Measurements from ENCODE around the gene BLACAT1. TPM values are rescaled to one million over a fixed set of nuclear protein-coding genes. Genes with fewer than 3 reads are reported as not detected.

BLACAT1 gene
- polyA plus RNA-seq, 1 of the 3 experiments (the other 2 are of a cell fraction), result not detected

DNA sequence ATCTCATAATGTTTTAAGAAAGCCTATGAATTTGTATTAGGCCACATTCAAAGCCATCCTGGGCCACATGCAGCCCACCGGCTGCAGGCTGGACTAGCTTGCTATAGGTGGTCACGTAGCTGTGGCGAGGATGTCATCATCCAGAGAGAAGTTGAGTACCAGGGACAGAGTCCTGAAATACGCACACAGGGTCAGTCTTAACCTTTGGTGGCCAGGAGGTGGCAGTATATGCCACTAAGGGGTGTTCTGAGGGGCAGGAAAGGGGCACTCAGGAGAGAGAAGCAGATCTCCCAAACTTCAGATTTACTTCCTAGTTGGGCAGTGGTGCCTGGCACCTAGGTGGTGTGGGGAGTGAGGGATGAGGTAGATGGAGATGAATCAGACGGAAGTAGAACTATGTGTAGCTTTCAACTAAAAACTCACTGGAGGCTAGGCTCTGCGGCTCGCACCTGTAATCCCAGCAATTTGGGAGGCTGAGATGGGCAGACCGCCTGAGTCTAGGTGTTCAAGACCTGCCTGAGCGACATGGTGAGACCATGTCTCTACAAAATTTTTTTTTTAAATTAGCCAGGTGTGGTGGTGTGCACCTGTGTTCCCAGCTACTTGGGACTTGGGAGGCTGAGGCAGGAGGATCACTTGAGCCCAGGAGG lies 32.4 kb upstream of the BLACAT1 start (continued):
- TF ChIP-seq, protein P1, sequence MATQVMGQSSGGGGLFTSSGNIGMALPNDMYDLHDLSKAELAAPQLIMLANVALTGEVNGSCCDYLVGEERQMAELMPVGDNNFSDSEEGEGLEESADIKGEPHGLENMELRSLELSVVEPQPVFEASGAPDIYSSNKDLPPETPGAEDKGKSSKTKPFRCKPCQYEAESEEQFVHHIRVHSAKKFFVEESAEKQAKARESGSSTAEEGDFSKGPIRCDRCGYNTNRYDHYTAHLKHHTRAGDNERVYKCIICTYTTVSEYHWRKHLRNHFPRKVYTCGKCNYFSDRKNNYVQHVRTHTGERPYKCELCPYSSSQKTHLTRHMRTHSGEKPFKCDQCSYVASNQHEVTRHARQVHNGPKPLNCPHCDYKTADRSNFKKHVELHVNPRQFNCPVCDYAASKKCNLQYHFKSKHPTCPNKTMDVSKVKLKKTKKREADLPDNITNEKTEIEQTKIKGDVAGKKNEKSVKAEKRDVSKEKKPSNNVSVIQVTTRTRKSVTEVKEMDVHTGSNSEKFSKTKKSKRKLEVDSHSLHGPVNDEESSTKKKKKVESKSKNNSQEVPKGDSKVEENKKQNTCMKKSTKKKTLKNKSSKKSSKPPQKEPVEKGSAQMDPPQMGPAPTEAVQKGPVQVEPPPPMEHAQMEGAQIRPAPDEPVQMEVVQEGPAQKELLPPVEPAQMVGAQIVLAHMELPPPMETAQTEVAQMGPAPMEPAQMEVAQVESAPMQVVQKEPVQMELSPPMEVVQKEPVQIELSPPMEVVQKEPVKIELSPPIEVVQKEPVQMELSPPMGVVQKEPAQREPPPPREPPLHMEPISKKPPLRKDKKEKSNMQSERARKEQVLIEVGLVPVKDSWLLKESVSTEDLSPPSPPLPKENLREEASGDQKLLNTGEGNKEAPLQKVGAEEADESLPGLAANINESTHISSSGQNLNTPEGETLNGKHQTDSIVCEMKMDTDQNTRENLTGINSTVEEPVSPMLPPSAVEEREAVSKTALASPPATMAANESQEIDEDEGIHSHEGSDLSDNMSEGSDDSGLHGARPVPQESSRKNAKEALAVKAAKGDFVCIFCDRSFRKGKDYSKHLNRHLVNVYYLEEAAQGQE (IDR thresholded peaks at IDR 0.05; ENCODE audit: low read depth, low read length), result peak; percentile 97
- no peak for TF ChIP-seq SIN3A (IDR thresholded peaks at IDR 0.05; ENCODE audit: borderline replicate concordance, low read depth, low read length)
- TF ChIP-seq, protein P2, sequence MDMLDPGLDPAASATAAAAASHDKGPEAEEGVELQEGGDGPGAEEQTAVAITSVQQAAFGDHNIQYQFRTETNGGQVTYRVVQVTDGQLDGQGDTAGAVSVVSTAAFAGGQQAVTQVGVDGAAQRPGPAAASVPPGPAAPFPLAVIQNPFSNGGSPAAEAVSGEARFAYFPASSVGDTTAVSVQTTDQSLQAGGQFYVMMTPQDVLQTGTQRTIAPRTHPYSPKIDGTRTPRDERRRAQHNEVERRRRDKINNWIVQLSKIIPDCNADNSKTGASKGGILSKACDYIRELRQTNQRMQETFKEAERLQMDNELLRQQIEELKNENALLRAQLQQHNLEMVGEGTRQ (IDR thresholded peaks at IDR 0.05; ENCODE audit: borderline replicate concordance, low read depth, low read length), result no peak
- TF ChIP-seq YY1 (IDR thresholded peaks at IDR 0.05; ENCODE audit: low read depth), result no peak
- no peak for TF ChIP-seq RCOR1 (IDR thresholded peaks at IDR 0.05; ENCODE audit: low read length)

DNA sequence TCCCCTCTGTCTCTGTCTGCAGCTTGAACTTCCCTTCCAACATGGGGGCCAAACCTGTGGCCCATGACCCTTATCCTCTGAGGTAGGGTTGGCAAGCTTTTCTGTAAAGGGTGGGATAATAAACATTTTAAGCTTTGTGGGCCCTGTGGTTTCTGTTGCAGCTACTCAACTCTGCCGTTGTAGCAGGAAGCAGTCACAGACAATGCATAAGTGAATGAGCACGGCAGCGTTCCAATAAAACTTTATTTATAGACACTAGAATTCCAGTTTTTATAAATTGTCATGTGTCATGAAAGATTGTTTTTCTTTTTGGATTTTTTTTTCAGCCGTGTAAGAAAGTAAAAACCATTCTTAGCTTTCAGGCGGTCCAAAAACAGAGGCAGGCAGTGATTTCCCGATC lies 30.4 kb upstream of the BLACAT1 start:
- DNase-seq, result no peak
- no peaks in the 10 kb centered on the region for H3K9me3 ChIP-seq
- H3K79me2 ChIP-seq (ENCODE audit: insufficient read depth), result no peaks in the 10 kb centered on the region
- H3F3A ChIP-seq (replicated peaks; ENCODE audit: insufficient read depth), result no peaks in the 10 kb centered on the region
- ChIA-PET POLR2A (no interaction called here), CTCF (interaction anchor here (1.1 to 45.6 kb wide), 36 partner anchors 11 to 235 kb away, joined by 3 to 1333 read pairs (median 14); partner anchors contain the start of genes CDK18, ELK4 and LEMD1)
- H3K4me1 ChIP-seq (ENCODE audit: control insufficient read depth in 1 of 2, insufficient read depth in 2 of 2, low read depth in 1 of 2, low read length in 1 of 2), result peaks cover 0 to 3% of the 10 kb centered on the region in 2 experiments; a peak in 2 of 4 replicates
- H3K9ac ChIP-seq, result no peak overlapping the region
- TF ChIP-seq RXRA (IDR thresholded peaks at IDR 0.05; ENCODE audit: borderline replicate concordance, low read depth), result no peak
- TF ChIP-seq, protein P2 (IDR thresholded peaks at IDR 0.05; ENCODE audit: borderline replicate concordance, low read depth, low read length), result no peak
- no peak overlapping the region for H2AFZ ChIP-seq (ENCODE audit: low read depth)
- H3K27ac ChIP-seq (ENCODE audit: low read depth in 2 of 2, low read length in 1 of 2), result no peak overlapping the region
- H3K36me3 ChIP-seq (replicated peaks in 1 of 2; ENCODE audit: control insufficient read depth in 1 of 2, insufficient read depth in 2 of 2, low read length in 1 of 2), result no peaks in the 10 kb centered on the region
- H3K9me2 ChIP-seq, result no peaks in the 10 kb centered on the region
- H3K4me2 ChIP-seq, result no peak overlapping the region
- no peak overlapping the region for H3K4me3 ChIP-seq (ENCODE audit: low read depth in 2 of 2, low read length in 1 of 2)
- peaks cover 3% of the 10 kb centered on the region; the same call in 1 of the 2 replicates for H4K20me1 ChIP-seq (ENCODE audit: insufficient read depth)
- H3K27me3 ChIP-seq (ENCODE audit: insufficient read depth), result peaks cover 16% of the 10 kb centered on the region; the same call in 1 of the 2 replicates
- 77% methylated on average over 6 of the region's 6 CpGs for WGBS (ENCODE audit: low lambda C conversion rate)
